ENCODE data around the gene SP1. TPM values are rescaled to one million over a fixed set of nuclear protein-coding genes. Genes with fewer than 3 reads are reported as not detected.
"Not testable (repeated sequence)": the region's sequence is repeated elsewhere in the genome, so short reads cannot be mapped to it uniquely, and the experiment has no call there.

The SP1 gene
- total RNA-seq, 1 donor from 2014 or later, result 24.4 TPM

DNA sequence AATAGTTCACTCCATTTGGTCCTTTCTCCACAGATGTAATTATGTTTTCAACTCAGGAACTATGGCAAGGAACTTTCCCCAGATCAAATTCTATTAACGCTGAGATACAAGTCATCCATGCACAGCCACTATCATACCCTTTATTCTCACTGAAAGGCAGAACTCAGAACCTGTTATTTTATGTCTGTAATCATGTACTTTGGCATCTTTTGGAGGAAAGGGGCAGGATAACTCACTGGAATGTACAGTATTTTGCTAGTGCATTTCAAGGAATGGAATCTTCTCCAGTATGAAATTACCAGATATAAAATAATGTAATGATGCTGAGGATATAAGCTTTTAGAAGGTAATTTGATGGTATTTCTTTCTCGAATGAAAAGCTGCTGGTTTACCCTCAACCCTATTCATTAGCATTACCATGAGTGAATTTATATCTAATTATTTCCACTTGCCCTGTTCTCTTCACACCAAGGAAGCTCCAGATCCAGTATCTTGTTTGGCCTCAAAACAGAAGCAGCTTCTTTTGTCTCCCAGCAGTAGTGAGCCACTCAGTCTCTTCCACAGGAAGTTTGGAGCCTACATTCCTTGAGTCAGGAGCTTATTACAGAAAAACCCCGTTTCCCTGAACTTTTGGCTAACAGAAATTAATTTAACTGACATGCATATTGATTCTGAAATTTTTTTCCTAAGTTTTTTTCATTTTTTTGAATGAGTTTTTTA lies 33.7 kb downstream of the SP1 start:
- no peak for DNase-seq (ENCODE audit: low read depth in 2 of 2)

DNA sequence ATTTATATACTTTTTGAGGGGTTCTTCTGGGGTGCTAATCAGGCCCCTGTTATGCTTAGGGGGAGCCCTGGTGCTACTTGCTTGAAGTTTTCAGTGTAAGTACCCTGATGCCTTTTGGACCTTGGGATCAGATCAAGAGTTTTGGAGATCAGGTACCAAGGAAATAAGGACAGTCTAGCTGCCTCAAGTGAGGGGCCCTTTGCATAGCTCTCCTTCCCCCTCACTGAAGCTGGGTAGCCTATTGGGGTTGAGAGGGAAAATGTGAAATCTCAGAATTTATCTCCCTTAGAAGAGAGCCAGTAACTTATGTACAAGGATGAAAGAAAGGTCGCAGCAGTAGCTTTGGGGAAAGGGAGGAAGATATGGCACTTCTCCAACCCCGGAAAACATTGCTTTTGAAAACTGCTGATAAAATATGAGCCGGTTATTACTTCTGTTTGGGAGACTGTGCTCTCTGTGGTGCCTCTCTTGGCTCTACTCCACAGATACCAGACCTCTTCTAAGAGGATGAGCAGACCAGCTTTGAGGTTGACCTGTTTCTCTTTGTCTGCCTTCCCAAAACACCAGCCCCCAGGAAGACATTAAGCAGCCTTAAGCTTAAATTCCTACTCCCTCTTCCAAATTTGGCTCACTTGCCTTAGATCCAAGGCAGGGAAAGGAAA lies 34.9 kb downstream of the SP1 start:
- DNase-seq (ENCODE audit: low read depth in 2 of 2), result no peak

DNA sequence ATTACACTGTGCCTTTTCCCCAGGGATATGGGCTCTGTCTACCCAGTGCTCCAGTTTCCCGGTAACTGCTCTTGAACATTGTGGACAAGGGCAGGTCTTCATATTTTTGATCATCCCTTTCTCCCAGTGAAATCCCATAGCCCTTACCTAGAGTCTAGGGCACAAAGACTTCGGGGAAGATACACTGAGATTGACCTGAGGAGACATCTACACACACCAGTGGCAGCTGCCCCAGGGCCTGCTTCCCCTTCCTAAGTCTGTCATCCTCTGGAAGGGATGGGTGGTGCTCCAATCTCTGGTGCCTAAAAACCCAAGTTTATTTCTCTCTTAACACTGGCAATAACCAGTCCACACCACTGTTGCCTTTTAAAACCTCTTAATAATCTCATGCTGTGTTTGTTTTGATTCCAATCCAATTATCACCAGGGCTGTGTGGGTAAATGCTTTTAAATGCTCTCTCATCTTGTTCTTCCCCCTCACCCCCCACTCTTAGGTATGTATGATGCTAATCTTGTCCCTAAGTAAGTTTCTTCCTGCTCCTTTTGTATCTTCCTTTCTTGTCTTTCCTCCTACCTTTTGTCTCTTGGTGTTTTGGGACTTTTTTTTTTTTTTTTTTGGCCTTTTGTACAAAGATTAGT lies 35.9 kb downstream of the SP1 start:
- not testable (repeated sequence) for DNase-seq (ENCODE audit: low read depth in 2 of 2)

- DNase-seq (ENCODE audit: low read depth in 2 of 2), result not testable (repeated sequence)
These were observed 37.4 kb downstream of the SP1 start for GRCh38 chr12:53417291-53417816.

GRCh38 chr12:53418221-53418620 lies 38.2 kb downstream of the SP1 start:
- DNase-seq (ENCODE audit: low read depth in 2 of 2), result no peak

DNA sequence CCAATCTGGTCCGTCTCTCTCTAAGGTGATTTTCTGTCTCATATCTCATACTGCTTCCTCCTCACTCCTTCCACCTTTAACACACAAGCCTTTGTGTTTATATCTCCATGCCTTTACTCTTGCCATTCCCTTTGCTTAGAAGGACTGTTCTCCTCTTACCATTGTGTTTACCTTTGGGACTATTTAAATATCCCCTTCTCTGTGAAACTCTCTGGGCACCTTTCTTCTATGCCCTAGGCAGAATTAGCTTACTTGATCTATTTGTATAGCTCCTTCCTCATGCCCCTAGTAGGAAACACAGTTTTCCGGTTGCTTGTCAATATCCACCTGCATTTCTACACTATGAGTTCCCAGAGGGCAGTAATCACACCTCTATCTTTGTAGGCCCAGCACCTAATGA lies 39.8 kb downstream of the SP1 start:
- no peak for DNase-seq (ENCODE audit: low read depth in 2 of 2)

- not testable (repeated sequence) for DNase-seq (ENCODE audit: low read depth in 2 of 2)
These were observed 42.3 kb downstream of the SP1 start for GRCh38 chr12:53422247-53422646.

GRCh38 chr12:53423597-53423996 lies 43.6 kb downstream of the SP1 start, which contains the start of gene AMHR2:
TSS of gene AMHR2 (plus strand) at chr12:53423855. CDS start at chr12:53423935, 80 bp downstream.
- DNase-seq (ENCODE audit: low read depth in 2 of 2), result no peak

DNA sequence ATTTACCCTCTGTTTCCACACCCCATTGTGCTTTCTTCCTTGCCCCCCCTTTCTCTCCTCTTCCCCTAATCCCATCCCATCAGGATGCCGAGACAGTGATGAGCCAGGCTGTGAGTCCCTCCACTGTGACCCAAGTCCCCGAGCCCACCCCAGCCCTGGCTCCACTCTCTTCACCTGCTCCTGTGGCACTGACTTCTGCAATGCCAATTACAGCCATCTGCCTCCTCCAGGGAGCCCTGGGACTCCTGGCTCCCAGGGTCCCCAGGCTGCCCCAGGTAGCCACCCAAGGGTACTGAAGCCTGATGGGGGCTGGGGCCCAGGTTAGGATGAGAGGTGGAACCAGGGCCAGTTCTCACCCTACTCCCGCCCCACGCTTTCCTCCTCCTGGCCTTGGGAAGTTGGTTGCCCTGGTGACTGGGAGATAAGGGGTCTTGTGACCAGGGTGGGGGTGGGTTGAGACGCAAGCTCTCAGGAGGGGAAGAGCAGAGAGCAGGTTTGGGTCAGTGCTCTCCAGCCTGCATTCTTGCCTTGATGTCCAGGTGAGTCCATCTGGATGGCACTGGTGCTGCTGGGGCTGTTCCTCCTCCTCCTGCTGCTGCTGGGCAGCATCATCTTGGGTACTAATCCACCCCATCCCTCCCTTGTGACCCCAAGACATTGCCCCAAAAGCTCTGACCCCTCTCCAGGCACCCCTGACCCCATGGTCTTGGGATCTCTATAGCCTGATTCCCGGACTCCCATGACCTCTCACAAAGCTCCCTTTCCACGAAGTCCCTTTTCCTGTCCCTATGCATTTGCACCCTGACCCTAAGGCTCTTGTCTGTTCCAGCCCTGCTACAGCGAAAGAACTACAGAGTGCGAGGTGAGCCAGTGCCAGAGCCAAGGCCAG lies 44.9 kb downstream of the SP1 start:
- no peak for DNase-seq (ENCODE audit: low read depth in 2 of 2)

GRCh38 chr12:53425515-53426150 lies 45.7 kb downstream of the SP1 start:
- DNase-seq (ENCODE audit: low read depth in 2 of 2), result no peak

DNA sequence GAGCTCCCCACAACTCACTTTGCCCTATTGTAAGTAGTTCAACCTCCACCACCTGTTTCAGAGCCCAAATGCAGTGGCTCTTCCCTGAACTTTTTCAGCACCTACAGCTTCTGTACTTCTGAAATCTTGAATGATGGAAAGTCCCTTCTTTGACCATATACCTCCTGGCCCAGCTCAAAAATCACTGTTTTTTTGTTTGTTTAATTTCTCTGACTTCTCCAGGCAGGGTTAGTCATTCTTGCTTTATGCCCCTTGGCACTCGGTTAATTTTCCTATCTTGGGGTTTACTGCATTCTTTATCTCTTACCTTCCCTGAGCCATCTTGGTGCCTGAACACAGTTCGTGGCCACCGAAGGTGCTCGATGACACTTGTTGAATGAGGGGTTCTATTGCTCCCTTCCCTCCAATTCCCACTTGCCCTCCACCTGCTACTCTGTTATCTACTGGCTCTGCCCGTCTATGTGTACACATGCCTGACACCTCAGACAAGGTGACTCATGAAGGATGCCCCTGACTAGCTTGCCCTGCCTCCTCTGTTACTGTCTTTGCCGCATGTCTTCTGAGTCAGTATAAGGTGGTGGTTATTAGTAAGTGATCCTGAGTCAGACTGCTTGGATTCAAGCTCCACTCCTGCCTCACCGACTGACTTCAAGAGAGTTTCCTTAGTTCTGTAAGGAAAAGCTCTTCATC lies 48.1 kb downstream of the SP1 start:
- no peak for DNase-seq (ENCODE audit: low read depth in 2 of 2)

DNA sequence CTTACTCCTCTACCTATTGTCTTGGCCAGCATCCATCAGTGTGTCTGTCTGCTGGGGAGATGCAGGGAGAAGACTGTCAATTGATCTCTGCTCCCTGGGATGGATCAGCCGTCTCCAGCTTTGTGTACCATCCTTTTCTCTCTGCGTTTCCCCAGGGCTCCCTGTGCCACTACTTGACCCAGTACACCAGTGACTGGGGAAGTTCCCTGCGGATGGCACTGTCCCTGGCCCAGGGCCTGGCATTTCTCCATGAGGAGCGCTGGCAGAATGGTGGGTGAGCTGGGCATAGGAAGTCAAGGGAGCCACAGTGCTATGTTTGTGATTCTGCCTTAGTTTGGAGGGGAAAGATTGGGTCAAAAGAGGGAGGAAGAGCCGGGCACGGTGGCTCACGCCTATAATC lies 48.8 kb downstream of the SP1 start:
- no peak for DNase-seq (ENCODE audit: low read depth in 2 of 2)

DNA sequence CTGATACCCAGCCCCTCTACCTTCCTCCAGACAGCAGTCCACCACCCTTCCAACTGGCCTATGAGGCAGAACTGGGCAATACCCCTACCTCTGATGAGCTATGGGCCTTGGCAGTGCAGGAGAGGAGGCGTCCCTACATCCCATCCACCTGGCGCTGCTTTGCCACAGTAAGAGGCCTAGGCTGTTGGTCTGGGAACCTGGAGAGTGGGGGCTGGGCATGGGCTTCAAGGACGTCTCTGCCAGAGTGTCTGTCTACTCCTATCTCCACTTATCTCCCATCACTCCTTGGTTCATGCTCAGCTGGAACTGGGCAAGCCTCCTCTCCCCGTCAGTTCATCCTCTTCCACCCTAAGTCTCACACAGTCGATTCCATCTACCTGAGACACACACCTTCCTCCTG lies 50.1 kb downstream of the SP1 start:
- DNase-seq (ENCODE audit: low read depth in 2 of 2), result no peak

DNA sequence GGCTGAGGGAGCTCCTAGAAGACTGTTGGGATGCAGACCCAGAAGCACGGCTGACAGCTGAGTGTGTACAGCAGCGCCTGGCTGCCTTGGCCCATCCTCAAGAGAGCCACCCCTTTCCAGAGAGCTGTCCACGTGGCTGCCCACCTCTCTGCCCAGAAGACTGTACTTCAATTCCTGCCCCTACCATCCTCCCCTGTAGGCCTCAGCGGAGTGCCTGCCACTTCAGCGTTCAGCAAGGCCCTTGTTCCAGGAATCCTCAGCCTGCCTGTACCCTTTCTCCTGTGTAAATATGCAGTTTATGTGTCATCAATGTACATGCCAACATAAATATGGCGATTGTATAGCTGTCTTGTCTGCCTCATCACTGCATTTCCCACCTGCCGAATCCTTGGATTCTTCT lies 51.2 kb downstream of the SP1 start:
- no peak for DNase-seq (ENCODE audit: low read depth in 2 of 2)

GRCh38 chr12:53435326-53435725 lies 55.4 kb downstream of the SP1 start:
- not testable (repeated sequence) for DNase-seq (ENCODE audit: low read depth in 2 of 2)

- not testable (repeated sequence) for DNase-seq (ENCODE audit: low read depth in 2 of 2)
These were observed 59.6 kb downstream of the SP1 start for GRCh38 chr12:53439582-53439981.

DNA sequence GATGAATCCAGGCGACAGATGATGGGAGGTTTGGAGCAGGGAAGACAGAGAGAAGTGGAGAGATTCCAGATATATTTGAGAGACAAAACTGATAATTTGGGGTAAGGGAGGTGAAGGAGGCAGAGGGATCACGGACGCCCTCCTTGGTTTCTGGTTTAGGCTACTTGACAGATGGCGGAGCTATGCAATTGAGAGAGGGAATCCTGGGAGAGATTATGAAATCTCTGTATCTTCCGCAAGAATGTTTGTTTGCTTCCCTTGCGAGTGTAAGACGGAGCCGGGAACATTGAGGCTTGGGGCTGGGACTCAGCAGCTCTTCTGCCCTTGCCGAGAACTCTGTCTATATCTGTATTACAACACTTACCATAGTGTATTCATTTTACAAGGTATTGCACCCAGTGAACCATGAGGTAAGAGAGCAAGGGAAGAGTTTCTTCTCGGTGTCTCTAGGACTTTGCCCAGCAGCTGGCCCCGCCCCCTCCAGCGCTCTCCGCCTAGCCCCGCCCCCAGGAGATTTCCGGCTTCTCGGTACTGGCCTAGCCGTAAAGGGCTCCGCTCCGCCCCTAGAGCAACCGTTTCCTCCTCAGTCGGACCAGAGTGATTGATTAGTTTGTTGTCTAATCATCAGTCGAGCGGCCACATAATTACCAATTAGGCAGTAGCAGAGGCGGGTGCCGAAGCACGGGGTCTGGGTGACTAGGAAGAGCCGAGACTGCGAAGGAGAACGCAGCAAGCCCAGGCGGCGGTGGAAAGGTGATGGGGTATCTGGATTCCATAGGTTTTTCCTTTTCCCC lies 61.3 kb downstream of the SP1 start, which contains the start of gene PRR13:
TSS of gene PRR13 (plus strand) at position 695 of the 794 bp plus-strand sequence. CDS start 981 bp downstream, outside the sequence.
- peak; percentile 97 to 99 for DNase-seq (ENCODE audit: low read depth in 2 of 2)

DNA sequence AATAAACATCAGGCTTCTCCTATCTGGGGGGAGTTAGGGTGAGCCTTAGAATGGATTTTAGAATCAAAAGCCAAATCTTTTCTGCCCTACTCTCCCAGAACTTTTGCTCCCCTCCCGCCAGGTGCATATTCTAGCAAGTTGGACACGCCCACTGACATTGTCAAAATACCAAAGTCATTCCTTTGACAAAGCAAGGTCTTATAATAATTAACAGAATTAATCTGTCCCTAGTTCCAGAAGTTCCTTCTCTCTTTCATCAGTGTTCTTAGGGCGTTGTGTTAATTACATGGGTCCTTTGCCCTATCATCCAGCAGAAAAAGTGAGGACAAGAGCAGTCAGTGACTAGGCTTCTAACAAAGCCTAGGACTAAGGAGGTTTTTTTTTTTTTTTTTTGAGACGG lies 64.0 kb downstream of the SP1 start:
- no peak for DNase-seq (ENCODE audit: low read depth in 2 of 2)

DNA sequence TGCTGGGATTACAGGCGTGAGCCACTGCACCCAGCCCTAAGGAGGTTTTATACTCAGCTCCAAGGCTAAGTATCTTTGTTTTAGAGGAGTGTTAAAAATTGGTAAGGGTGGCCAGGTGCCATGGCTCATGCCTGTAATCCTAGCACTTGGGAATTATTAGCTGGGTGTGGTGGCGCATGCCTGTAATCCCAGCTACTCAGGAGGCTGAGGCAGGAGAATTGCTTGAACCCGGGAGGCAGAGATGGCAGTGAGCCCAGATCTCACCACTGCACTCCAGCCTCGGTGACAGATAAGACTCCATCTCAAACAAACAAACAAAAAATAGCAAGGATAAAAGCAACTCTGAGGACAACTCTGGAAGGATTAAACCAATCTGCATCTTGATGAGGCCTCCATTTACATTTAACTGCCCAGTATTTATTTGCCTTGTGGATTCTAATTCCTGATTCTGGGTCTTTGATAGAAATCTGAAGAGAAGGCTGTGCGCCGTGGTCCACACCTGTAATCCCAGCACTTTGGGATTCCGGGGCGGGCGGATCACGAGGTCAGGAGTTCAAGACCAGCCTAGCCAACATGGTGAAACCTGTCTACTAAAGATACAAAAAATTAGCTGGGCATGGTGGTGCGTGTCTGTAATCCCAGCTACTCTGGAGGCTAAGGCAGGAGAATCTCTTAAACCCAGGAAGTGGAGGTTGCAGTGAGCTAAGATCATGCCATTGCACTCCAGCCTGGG lies 64.8 kb downstream of the SP1 start:
- DNase-seq (ENCODE audit: low read depth in 2 of 2), result not testable (repeated sequence)

All from dermis microvascular lymphatic vessel endothelial cell (primary cell).